Jurkat, Clone E6-1 (cell line): Measurements from ENCODE around the gene CFAP97D1.

ENCODE experiments used
- DNase-seq: peaks from one replicate; pipeline ENCODE4 v3.0.0-alpha.2; 2011; ENCODE audit warnings: low read depth, low spot score
- H3K4me3 ChIP-seq: 2 replicates; pipeline ENCODE4 v1.5.1; 2011; ENCODE audit warnings: mild to moderate bottlenecking, low read length, control low read depth, moderate library complexity

Gene CFAP97D1

GRCh38 chr17:43767053-43767712 lies 13.1 kb upstream of the CFAP97D1 start:
- H3K4me3 ChIP-seq: no peak overlapping the region
- no peak for DNase-seq

GRCh38 chr17:43767713-43768059 lies 12.5 kb upstream of the CFAP97D1 start:
- DNase-seq: no peak
- H3K4me3 ChIP-seq: no peak overlapping the region

GRCh38 chr17:43768382-43768781 lies 11.9 kb upstream of the CFAP97D1 start:
- no peak overlapping the region for H3K4me3 ChIP-seq
- no peak for DNase-seq

GRCh38 chr17:43768943-43769342 lies 11.3 kb upstream of the CFAP97D1 start:
- DNase-seq: no peak
- no peak overlapping the region for H3K4me3 ChIP-seq

- no peak overlapping the region for H3K4me3 ChIP-seq
- DNase-seq: no peak
These were observed 10.8 kb upstream of the CFAP97D1 start for GRCh38 chr17:43769426-43769825.

- H3K4me3 ChIP-seq: no peak overlapping the region
- no peak for DNase-seq
These were observed 10.4 kb upstream of the CFAP97D1 start for GRCh38 chr17:43769859-43770258.

- DNase-seq: no peak
These were observed 9.3 kb upstream of the CFAP97D1 start for GRCh38 chr17:43770957-43771356.

GRCh38 chr17:43771463-43771862 lies 8.8 kb upstream of the CFAP97D1 start:
- H3K4me3 ChIP-seq: no peak overlapping the region
- no peak for DNase-seq

More at GRCh38 chr17:43770957-43771356, 9.3 kb upstream of the CFAP97D1 start:
- H3K4me3 ChIP-seq: no peak overlapping the region

- no peak overlapping the region for H3K4me3 ChIP-seq
- no peak for DNase-seq
These were observed 7.2 kb upstream of the CFAP97D1 start for GRCh38 chr17:43772877-43773648.

- H3K4me3 ChIP-seq: no peak overlapping the region
These were observed 5.7 kb upstream of the CFAP97D1 start for GRCh38 chr17:43774304-43775250.

GRCh38 chr17:43778337-43779144 lies 1.7 kb upstream of the CFAP97D1 start, which contains the start of gene DUSP3:
TSS of gene DUSP3 (minus strand) at chr17:43778977. CDS start at chr17:43778924, 53 bp downstream.
- H3K4me3 ChIP-seq: peak within 1 kb of the TSS; percentile 70

More at GRCh38 chr17:43774304-43775250, 5.7 kb upstream of the CFAP97D1 start:
- DNase-seq: no peak

GRCh38 chr17:43779145-43780125 lies 800 bp upstream of the CFAP97D1 start:
- DNase-seq: no peak
- H3K4me3 ChIP-seq: peak overlapping the region; percentile 70

More at GRCh38 chr17:43778337-43779144, 1.7 kb upstream of the CFAP97D1 start, which contains the start of gene DUSP3:
- peak; percentile 32 for DNase-seq

- DNase-seq: no peak
- H3K4me3 ChIP-seq: no peak overlapping the region
These were observed 2.9 kb downstream of the CFAP97D1 start for GRCh38 chr17:43782913-43783680.

- DNase-seq: no peak
- H3K4me3 ChIP-seq: no peak overlapping the region
These were observed 3.8 kb downstream of the CFAP97D1 start for GRCh38 chr17:43784068-43784467.

GRCh38 chr17:43784628-43785101 lies 4.4 kb downstream of the CFAP97D1 start:
- no peak overlapping the region for H3K4me3 ChIP-seq
- no peak for DNase-seq

GRCh38 chr17:43787728-43788127 lies 7.5 kb downstream of the CFAP97D1 start:
- no peak for DNase-seq
- H3K4me3 ChIP-seq: no peak overlapping the region

- no peak overlapping the region for H3K4me3 ChIP-seq
- DNase-seq: no peak
These were observed 8.3 kb downstream of the CFAP97D1 start for GRCh38 chr17:43788540-43788939.
